IMR-90 (cell line): ENCODE measurements around the gene KLHL29. TPM values are rescaled to one million over a fixed set of nuclear protein-coding genes. Genes with fewer than 3 reads are reported as not detected.

Experiments used
- ATAC-seq: fragments of 200-7000 bp; cut with Tn5 transposase; 2 replicates; pipeline ENCODE4 v1.9.1; 2020; ENCODE audit warnings: low read depth, mild to moderate bottlenecking, moderate library complexity
- BruUV-seq: library from RNA; stranded (reverse); fragments of 400-500 nt; replicated peaks from 2 replicates; lab custom pipeline; 2021; lab: Mats Ljungman, UMichigan
- CTCF ChIA-PET: fragments of 300-600 bp; formaldehyde crosslinking; extraction: SDS; loops from one replicate; lab custom pipeline; 2021; ENCODE audit warnings: antibody characterized with exemption; lab: Yijun Ruan, JAX
- POLR2A ChIA-PET: fragments of 300-600 bp; sonication (Branson Sonifier 250); formaldehyde crosslinking; loops from one replicate; lab custom pipeline; 2022; ENCODE audit warnings: antibody characterized with exemption; ENCODE audit not compliant: unreplicated experiment; lab: Charles Lee
- DNase-seq: peaks from one replicate; pipeline ENCODE4 v3.0.0; 2013
- H2AFZ ChIP-seq: replicated peaks from 2 replicates; pipeline ENCODE3; 2013; ENCODE audit warnings: low read length, mild to moderate bottlenecking; ENCODE audit not compliant: poor library complexity
- H2AK5ac ChIP-seq: 2 replicates; pipeline ENCODE4 v1.6.1; 2013; ENCODE audit warnings: low read depth, low read length, inconsistent platforms
- H2AK9ac ChIP-seq: replicated peaks from 2 replicates; pipeline ENCODE3; 2013; ENCODE audit warnings: mild to moderate bottlenecking, low read depth, low read length, moderate library complexity; ENCODE audit not compliant: poor library complexity
- H2BK120ac ChIP-seq: 2 replicates; pipeline ENCODE4 v1.6.1; 2013; ENCODE audit warnings: low read depth, low read length, inconsistent platforms
- H2BK15ac ChIP-seq: 3 replicates; pipeline ENCODE4 v1.6.1; 2013; ENCODE audit warnings: low read depth, low read length, inconsistent platforms
- H2BK20ac ChIP-seq: 2 replicates; pipeline ENCODE4 v1.6.1; 2013; ENCODE audit warnings: low read depth, mild to moderate bottlenecking, inconsistent platforms, low read length, moderate library complexity
- H2BK5ac ChIP-seq: 2 replicates; pipeline ENCODE4 v1.6.1; 2013; ENCODE audit warnings: mild to moderate bottlenecking, low read depth, low read length, inconsistent platforms; ENCODE audit not compliant: poor library complexity, severe bottlenecking
- H3K14ac ChIP-seq: replicated peaks from 2 replicates; pipeline ENCODE4 v1.6.1; 2013; ENCODE audit warnings: low read depth, low read length, inconsistent platforms
- H3K18ac ChIP-seq: 2 replicates; pipeline ENCODE4 v1.6.1; 2013; ENCODE audit warnings: low read depth, low read length, control low read depth
- H3K23ac ChIP-seq: 2 replicates; pipeline ENCODE4 v1.6.1; 2013; ENCODE audit warnings: low read depth, low read length, inconsistent platforms
- H3K27ac ChIP-seq: 2 replicates; pipeline ENCODE4 v1.5.1; 2013; ENCODE audit warnings: mild to moderate bottlenecking, control low read depth, low read length; ENCODE audit not compliant: insufficient read depth
- H3K27me3 ChIP-seq: 2 replicates; pipeline ENCODE4 v1.6.1; 2013; ENCODE audit warnings: low read length; ENCODE audit not compliant: control insufficient read depth, insufficient read depth
- H3K36me3 ChIP-seq: 2 replicates; pipeline ENCODE4 v1.6.1; 2013; ENCODE audit warnings: low read length, mixed read lengths; ENCODE audit not compliant: control insufficient read depth, insufficient read depth
- H3K4ac ChIP-seq: 2 replicates; pipeline ENCODE4 v1.6.1; 2013; ENCODE audit warnings: low read depth, low read length, inconsistent platforms
- H3K4me1 ChIP-seq: 2 replicates; pipeline ENCODE4 v1.6.1; 2013; ENCODE audit warnings: low read length, mixed read lengths; ENCODE audit not compliant: control insufficient read depth, insufficient read depth
- H3K4me2 ChIP-seq: 2 replicates; pipeline ENCODE4 v1.6.1; 2013; ENCODE audit warnings: low read depth, mild to moderate bottlenecking, control low read depth, low read length, moderate library complexity
- H3K4me3 ChIP-seq: 2 replicates; pipeline ENCODE4 v1.5.1; 2013; ENCODE audit warnings: low read depth, mild to moderate bottlenecking, control low read depth, low read length, moderate library complexity; ENCODE audit not compliant: insufficient read depth
- H3K56ac ChIP-seq: 2 replicates; pipeline ENCODE4 v1.6.1; 2013; ENCODE audit warnings: low read length, inconsistent platforms; ENCODE audit not compliant: insufficient read depth; ENCODE audit errors: extremely low read depth
- H3K79me1 ChIP-seq, 2 experiments: 2 replicates each; pipeline ENCODE4 v1.6.1; 2013; ENCODE audit warnings: low read length in 2 of 2, inconsistent platforms in 1 of 2, low read depth in 1 of 2
- H3K9ac ChIP-seq: 2 replicates; pipeline ENCODE4 v1.6.1; 2013; ENCODE audit warnings: low read depth, low read length, control low read depth
- H3K9me1 ChIP-seq: 2 replicates; pipeline ENCODE4 v1.6.1; 2013; ENCODE audit warnings: low read length, inconsistent platforms; ENCODE audit not compliant: insufficient read depth
- H3K9me3 ChIP-seq: 2 replicates; pipeline ENCODE4 v1.6.1; 2013; ENCODE audit warnings: low read length; ENCODE audit not compliant: control insufficient read depth, insufficient read depth
- H4K20me1 ChIP-seq: 2 replicates; pipeline ENCODE4 v1.6.1; 2013; ENCODE audit warnings: low read length, inconsistent platforms; ENCODE audit not compliant: insufficient read depth
- H4K5ac ChIP-seq: 2 replicates; pipeline ENCODE4 v1.6.1; 2013; ENCODE audit warnings: mild to moderate bottlenecking, low read depth, low read length, control low read depth
- H4K8ac ChIP-seq, 2 experiments: 2 replicates each; pipeline ENCODE4 v1.6.1; 2013; ENCODE audit warnings: low read depth in 2 of 2, low read length in 2 of 2, control low read depth in 1 of 2, inconsistent platforms in 1 of 2
- H4K91ac ChIP-seq: 2 replicates; pipeline ENCODE4 v1.6.1; 2013; ENCODE audit warnings: low read depth, low read length, inconsistent platforms; ENCODE audit not compliant: insufficient read depth
- BHLHE40 ChIP-seq: fragments of 150-350 bp; IDR thresholded peaks from 2 replicates; pipeline ENCODE4 v1.6.1; 2016; ENCODE audit warnings: mild to moderate bottlenecking, low read depth, low read length
- MAFK ChIP-seq: IDR thresholded peaks from 2 replicates; pipeline ENCODE4 v1.6.1; 2012; ENCODE audit warnings: low read depth, low read length, improper control_type of control experiment
- WGBS, 2 experiments: methylation state at CpG; one replicate each; pipeline versions ENCODE4 v1.1.5 to v1.1.7; 2013; ENCODE audit warnings: missing lambda C conversion rate in 2 of 2; ENCODE audit not compliant: insufficient read length in 1 of 2; ENCODE audit errors: extremely low coverage in 2 of 2; 5-methylcytosine and 5-hydroxymethylcytosine counted together
- dilution Hi-C: fragments of 300-500 bp; cut with HindIII; formaldehyde crosslinking; loops from one replicate; pipeline ENCODE4 v1.14.3; 2018; ENCODE audit warnings: low sequenced_read_pairs; ENCODE audit not compliant: unreplicated experiment
- in situ Hi-C: fragments of 300-500 bp; cut with MboI; formaldehyde crosslinking; loops from 3 replicates; pipeline ENCODE4 v1.14.3; 2019; ENCODE audit warnings: low sequenced_read_pairs, inconsistent platforms, mixed read lengths
- intact Hi-C: fragments of 100-400 bp; cut with micrococcal nuclease; formaldehyde crosslinking; loops from 2 replicates; pipeline ENCODE4 v1.10.0; 2022
- polyA plus RNA-seq, 3 experiments: library from polyadenylated mRNA; depleted of rRNA; stranded (reverse); fragments of >200 nt; gene quantifications; 2 replicates each; pipeline ENCODE4 v1.2.3, GENCODE V29; 2012; ENCODE audit warnings: low replicate concordance in 1 of 3
- total RNA-seq: library from RNA; depleted of rRNA; stranded (reverse); fragments of >200 nt; gene quantifications from 2 replicates; pipeline ENCODE4 v1.2.3, GENCODE V29; 2012

The KLHL29 gene
- total and polyA plus RNA-seq, 2 of the 4 experiments (the other 2 are of a cell fraction), result 2.0 to 8.0 TPM

GRCh38 chr2:23393722-23394121, 8.7 kb downstream of the KLHL29 start:
- Histone ChIP-seq H3K18ac (no peak overlapping the region), H3K23ac (no peak overlapping the region), H2AK9ac (peak overlapping the region; percentile 77), H3K4ac (no peak overlapping the region), H2BK20ac (no peak overlapping the region), H4K20me1 (peaks cover 9% of the 10 kb centered on the region; the same call in 1 of the 2 replicates), H3K4me3 (no peak overlapping the region), H3K56ac (no peak overlapping the region), H2BK15ac (no peak overlapping the region), H3K9me1 (no peaks in the 10 kb centered on the region), H3K79me1 (peaks cover 29 to 37% of the 10 kb centered on the region in 2 experiments), H3K9me3 (no peaks in the 10 kb centered on the region), H2AK5ac (no peak overlapping the region), H4K5ac (no peak overlapping the region), H2AFZ (no peak overlapping the region), H3K27me3 (no peaks in the 10 kb centered on the region), H4K8ac (no peak overlapping the region), H3K4me1 (no peaks in the 10 kb centered on the region), H2BK5ac (no peak overlapping the region), H3K4me2 (no peak overlapping the region), H3K36me3 (no peaks in the 10 kb centered on the region), H4K91ac (no peak overlapping the region), H3K14ac (no peak overlapping the region), H3K27ac (no peak overlapping the region), H3K9ac (no peak overlapping the region), H2BK120ac (no peak overlapping the region)
- ChIA-PET POLR2A (no interaction called here), CTCF (interaction anchor here (1.5 kb wide), 1 partner anchor 11 kb away, joined by 6 read pairs; no protein-coding TSS in a partner anchor)
- dilution Hi-C loops (no loop called here), in situ Hi-C loops (loop anchor here (25.0 kb wide), 1 partner anchor 369 kb away; no protein-coding TSS in a partner anchor), intact Hi-C loops (no loop called here)
- WGBS, 2 experiments, result no CpG with 5 or more reads among the region's 8 CpGs
- no peak for DNase-seq
- BruUV-seq, result no TSS peak
- TF ChIP-seq BHLHE40 (no peak), MAFK (no peak)
- no peak for ATAC-seq
